Kasumi-1 (cell line): ENCODE data around the gene BCL2L2.

Source experiments
- DNase-seq, 2 experiments: peaks; one replicate each; lab custom pipeline; 2025; lab: John Stamatoyannopoulos, UW

Gene BCL2L2

GRCh38 chr14:23355871-23356435 lies 49.3 kb downstream of the BCL2L2 start:
- DNase-seq, result no peak

GRCh38 chr14:23356662-23357061 lies 50.0 kb downstream of the BCL2L2 start:
- no peak for DNase-seq

- DNase-seq, result no peak
These were observed 50.6 kb downstream of the BCL2L2 start for GRCh38 chr14:23357261-23357660.

- DNase-seq, result no peak
These were observed 51.4 kb downstream of the BCL2L2 start for GRCh38 chr14:23358042-23358441.

GRCh38 chr14:23358553-23359166 lies 52.0 kb downstream of the BCL2L2 start:
- DNase-seq, result no peak

- DNase-seq, result no peak
These were observed 52.6 kb downstream of the BCL2L2 start for GRCh38 chr14:23359167-23359626.

- no peak for DNase-seq
These were observed 53.3 kb downstream of the BCL2L2 start for GRCh38 chr14:23359722-23360447.

- no peak for DNase-seq
These were observed 53.9 kb downstream of the BCL2L2 start for GRCh38 chr14:23360496-23360895.

- DNase-seq, result no peak
These were observed 54.7 kb downstream of the BCL2L2 start for GRCh38 chr14:23361320-23361719.
